Adipose tissue (tissue), 3 donors: ENCODE measurements around the gene PPM1H. TPM values are rescaled to one million over a fixed set of nuclear protein-coding genes. Genes with fewer than 3 reads are reported as not detected.

Experiments
- H3K27ac ChIP-seq: one replicate; pipeline ENCODE4 v1.5.1; 2013; ENCODE audit warnings: low read depth, low read length
- WGBS, 3 donors: extraction: QIAGEN DNeasy Blood & Tissue Kit; methylation state at CpG; one replicate each; pipeline ENCODE4 v1.1.7; 2013; 5-methylcytosine and 5-hydroxymethylcytosine counted together
- polyA plus RNA-seq, 3 donors: library from polyadenylated mRNA; stranded (reverse); fragments of 200-250 nt; gene quantifications; one replicate each; pipeline ENCODE4 v1.2.3, GENCODE V29; 2013
- donor health status: healthy with polysubstance abuse.
- donor health status: Bipolar disorder and iron deficiency.
- donor health status: healthy.

PPM1H gene
- polyA plus RNA-seq, 3 donors, result 0.56 to 1.9 (median 1.5) TPM

GRCh38 chr12:62694632-62695031, 240.3 kb downstream of the PPM1H start:
- H3K27ac ChIP-seq, result no peak overlapping the region
- WGBS, 3 donors, result 95 to 96% (median 96%) methylated on average over 3 of the region's 3 CpGs

- WGBS, 3 donors, result 76 to 92% (median 91%) methylated on average over 3 of the region's 3 CpGs
- no peak overlapping the region for H3K27ac ChIP-seq
These were observed 240.8 kb downstream of the PPM1H start for GRCh38 chr12:62694116-62694515.

GRCh38 chr12:62693376-62694050, 241.4 kb downstream of the PPM1H start:
- H3K27ac ChIP-seq, result no peak overlapping the region
- 77 to 88% (median 87%) methylated on average over 15 of the region's 15 CpGs for WGBS, 3 donors

- no peak overlapping the region for H3K27ac ChIP-seq
- WGBS, 3 donors, result 78 to 82% (median 81%) methylated on average over 7 of the region's 7 CpGs
These were observed 242.1 kb downstream of the PPM1H start for GRCh38 chr12:62692884-62693283.

GRCh38 chr12:62691309-62691708, 243.6 kb downstream of the PPM1H start:
- WGBS, 3 donors, result 92 to 96% (median 94%) methylated on average over 3 of the region's 3 CpGs

DNA sequence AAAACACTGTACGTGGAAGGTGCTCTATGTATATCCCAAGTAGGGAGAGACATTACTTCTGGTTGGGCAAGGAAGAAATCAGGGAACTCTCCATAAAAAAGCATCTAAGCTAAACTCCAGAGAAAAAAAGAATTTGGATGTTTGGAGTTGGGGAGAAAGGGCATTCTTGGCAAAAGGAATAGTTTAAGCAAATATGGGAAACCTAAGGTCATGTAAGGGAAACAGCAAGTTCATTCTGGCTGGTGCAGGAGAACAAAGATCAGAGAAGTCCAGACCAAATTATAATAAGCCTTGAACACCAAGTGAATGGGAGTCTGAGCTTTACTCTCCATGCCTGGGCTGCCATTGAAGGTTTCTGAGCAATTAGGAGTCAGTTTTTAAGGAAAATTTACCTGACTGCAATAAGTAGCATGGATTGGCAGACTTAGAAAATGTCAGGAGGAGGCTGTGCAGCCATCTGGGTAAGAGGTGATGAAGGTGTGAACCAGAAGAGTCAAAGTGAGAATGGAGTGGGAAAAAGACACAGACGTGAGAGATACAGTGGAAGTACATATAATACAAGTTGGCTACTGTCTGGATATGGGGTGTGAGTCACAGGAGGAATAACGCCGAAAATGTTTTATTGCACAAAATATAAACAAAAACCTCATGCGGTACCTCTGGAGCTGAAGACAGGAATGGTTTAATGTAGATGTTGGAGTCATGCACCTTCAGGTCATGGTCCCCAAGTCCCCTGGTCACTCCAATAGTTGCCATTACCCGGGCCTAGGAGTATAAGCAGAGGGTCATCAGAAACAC, 245.7 kb downstream of the PPM1H start:
- H3K27ac ChIP-seq, result no peak overlapping the region
- WGBS, 3 donors, result 89 to 93% (median 92%) methylated on average over 6 of the region's 6 CpGs

More at GRCh38 chr12:62691309-62691708, 243.6 kb downstream of the PPM1H start:
- no peak overlapping the region for H3K27ac ChIP-seq

DNA sequence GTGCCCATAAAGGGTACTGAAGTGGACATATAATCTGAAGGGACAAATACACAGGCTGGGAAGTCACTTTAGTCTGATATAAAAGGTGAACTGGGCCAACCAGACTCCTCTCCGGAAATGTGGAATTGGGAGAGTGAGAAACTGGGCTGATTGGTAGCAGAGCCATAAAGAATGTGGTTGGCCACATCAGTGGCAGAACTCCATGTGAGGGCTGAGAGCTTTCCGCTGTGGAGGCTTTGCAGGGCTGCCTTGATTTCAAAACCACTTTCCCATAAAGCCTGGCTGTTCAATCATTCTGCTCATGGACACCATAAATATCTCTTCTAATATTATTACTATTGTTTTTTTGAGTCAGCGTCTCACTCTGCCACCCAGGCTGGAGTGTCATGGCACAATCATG, 248.0 kb downstream of the PPM1H start:
- 82 to 97% (median 89%) methylated on average over 3 of the region's 3 CpGs for WGBS, 3 donors
- H3K27ac ChIP-seq, result no peak overlapping the region

DNA sequence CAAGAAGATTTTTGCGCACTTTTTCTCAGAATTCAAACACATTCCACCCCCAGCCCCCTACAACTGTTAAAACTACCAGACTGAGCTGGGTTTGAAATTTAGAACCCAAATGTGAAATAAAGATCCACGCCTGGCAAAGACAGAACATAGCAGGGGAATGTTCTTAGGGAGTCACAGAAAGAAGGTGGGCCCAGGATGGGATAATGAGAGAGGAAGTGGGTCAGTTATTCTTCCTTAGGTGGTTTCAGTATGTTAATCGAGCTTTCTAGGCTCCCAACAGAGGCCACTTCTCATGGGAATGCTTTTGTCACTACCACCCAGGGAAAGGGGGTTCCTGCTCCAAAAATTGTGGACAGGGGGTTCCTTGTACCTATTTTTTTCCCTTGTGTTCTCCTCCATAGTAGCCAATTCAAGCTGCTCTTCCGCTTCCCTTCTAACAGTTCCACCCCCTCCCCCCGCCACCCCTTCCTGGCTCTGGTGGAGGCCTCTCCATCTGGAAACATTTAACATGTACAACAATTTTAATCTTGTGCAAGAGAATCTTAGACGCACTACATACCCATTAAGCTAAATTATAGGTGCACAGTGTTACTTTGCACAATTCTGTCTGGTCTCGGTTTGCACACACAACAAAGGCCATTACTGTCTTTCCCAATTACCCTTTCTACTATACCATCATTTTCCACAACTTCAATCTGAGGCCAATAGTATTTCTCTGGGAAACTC, 250.2 kb downstream of the PPM1H start:
- 61 to 88% (median 69%) methylated on average over 7 of the region's 7 CpGs for WGBS, 3 donors
- no peak overlapping the region for H3K27ac ChIP-seq

DNA sequence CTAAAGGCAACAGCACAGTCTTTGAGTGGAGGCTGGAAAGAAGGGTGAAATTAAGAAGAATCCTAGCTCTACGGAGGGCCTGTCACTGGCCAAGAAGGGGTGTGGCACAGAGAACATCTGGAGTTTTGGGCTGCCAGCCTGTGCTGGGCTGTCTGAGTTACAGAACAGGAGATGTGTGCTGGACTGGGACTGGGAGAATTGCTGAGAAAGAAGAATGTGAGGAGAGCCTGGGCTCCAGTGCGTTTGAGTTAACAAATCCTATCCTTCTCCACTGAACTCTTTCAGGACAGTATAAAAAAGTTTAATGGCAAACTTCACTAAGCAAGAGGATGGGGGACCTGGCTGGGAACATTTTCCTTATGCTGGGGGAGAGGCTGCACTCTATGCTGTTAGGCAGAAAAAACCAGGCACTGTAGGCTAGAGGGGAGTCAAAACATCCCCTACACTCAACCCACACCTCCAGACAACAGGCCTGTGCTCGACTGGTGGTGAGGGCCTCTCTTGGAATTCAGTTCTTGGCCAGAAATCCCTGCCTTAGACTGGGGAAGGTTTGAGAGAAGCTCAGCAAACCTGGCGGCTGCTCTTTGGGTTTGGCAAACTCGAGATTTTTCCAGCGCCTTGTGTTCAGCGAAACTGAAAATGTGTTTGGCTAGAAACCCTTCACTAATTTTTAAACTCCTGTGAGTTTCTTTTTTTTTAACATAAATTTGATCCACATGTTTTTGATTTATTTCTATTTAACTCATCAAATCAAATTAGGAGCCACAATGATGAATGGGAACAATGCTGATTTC, 251.0 kb downstream of the PPM1H start:
- 57 to 73% (median 57%) methylated on average over 7 of the region's 7 CpGs for WGBS, 3 donors
- no peak overlapping the region for H3K27ac ChIP-seq

DNA sequence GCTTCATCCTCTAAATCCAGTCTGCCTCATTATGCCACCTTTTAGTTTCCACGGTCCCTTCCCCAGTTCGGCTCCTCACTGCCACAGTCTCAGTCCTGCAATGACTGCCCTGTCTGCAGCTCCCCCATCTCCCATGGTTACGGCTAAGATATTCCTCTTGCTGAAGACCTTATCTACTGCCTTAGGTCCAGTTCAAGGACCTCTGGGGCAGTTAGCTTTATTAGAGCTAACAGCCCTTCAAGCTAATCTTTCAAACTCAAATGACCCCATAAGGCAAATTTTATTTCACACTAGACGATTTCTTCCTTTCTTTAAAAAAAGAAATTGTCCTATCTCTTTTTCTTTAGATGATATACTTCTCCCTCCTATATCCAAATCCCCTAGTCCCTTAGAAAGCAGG, 253.6 kb downstream of the PPM1H start:
- WGBS, 3 donors, result 88 to 93% (median 92%) methylated on average over 4 of the region's 4 CpGs
- no peak overlapping the region for H3K27ac ChIP-seq

DNA sequence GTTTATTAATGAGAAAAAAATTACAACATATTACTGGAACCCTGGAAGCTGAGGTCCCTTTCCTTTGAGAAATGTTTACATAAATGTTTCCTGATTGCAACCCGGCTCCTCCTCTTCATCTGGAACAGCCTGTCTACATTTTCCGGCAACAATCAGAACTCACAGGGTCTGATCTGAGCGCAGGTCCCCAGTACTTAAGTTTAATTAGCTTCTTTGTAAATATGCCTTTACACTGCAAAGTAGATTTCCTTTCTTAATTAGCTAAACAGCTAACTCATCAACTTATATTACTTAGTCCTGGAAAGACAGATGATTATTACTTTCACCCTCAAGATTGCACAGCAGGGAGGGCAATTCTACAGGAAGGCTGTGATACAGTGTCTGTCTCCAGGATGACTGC, 255.3 kb downstream of the PPM1H start:
- WGBS, 3 donors, result 64 to 88% (median 74%) methylated on average over 3 of the region's 3 CpGs

DNA sequence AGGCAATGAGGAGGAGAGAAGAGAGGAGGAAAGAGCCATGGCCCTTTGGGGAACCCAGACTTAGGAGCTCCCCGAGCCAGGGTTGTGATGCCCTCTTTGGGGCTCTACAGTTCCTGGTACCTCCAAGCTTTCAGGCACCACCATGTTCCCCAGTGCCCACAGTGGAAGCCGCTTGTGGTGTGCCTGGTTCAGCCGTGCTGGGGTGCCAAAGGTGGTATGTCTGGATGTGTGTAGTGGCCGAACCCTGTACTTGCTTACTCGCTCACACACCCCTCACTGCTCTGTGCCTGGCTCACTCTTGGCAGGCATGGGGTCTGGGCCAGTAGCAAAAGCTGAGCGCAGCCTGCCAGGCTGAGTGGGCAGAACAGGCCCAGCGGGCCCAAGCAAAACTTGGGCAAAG, 257.6 kb downstream of the PPM1H start:
- 88 to 97% (median 92%) methylated on average over 7 of the region's 7 CpGs for WGBS, 3 donors
- H3K27ac ChIP-seq, result no peak overlapping the region

More for the DNA sequence above, 255.3 kb downstream of the PPM1H start:
- H3K27ac ChIP-seq, result no peak overlapping the region

- WGBS, 3 donors, result 96 to 100% (median 97%) methylated on average over 11 of the region's 11 CpGs
- no peak overlapping the region for H3K27ac ChIP-seq
These were observed 258.2 kb downstream of the PPM1H start for GRCh38 chr12:62676521-62677307.

DNA sequence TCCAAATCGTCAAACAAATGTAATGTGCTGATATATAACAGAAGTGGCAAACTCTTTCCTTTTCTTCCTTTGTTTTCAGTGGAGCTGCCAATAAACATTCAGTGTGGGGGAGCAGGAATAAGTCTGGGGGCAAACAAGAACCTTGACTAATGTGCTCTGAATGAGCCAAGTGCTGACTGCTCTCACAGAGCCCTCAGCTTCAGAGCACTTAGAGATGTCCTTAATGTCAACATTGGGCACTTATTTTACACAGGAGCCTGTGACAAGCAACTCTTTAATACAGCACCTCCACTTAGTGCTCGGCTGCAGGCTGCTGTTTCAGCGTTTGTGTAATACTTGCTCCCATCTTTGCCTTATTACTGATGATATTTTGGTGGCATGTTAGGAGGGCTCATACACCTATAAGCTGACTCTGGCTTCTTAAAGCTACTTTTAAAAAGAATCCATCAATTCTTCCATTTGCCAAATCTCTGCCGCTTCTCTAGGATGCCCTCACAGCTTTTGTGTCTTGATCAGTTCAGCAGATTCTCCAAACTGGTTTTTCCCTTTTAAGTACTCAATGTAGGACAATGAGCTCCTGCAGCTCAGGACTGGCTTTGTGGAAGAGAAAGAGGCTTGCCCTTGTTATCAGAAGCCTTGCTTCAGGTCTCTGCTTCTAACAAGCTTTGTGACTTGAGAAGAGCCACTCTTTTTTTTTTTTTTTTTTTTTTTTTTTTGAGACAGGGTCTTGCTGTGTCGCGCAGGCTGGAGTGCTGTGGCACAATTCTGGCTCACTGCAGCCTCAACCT, 261.7 kb downstream of the PPM1H start:
- no peak overlapping the region for H3K27ac ChIP-seq
- WGBS, 3 donors, result 86 to 93% (median 87%) methylated on average over 6 of the region's 6 CpGs

DNA sequence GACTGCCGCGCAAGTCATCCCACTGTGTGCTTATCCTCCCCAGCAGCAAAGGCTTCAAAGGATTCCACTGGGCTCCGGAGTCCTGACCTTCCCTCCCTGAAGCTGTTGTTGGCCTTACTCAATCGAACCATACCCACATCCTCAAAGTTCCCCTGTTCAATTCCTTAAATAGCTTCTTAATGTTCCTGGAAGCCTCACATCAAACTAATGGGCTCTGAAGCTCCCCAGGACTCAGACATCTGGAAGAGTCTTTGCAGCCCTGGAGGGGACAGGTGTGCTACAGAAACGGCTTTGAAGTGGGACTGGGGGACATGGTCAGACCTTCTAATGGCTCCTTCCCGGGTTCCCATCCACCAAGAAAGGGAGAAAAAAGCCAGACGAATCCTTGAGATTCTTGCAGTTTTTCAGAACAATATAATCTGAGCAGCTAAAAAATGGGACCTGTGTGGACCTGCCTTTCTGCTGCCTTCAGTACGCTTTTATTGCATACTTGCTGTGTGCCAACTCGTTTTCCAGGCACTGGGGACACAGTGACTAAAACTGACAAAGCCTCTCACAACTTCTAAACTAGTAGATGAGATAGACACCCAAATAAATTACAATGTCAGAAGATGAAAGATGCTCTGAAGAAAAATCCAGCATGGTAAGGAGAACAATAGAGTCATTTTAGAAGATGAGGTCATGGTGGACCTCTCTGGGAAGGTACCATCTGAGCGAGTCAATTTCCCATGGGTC, 263.8 kb downstream of the PPM1H start:
- WGBS, 3 donors, result 81 to 90% (median 87%) methylated on average over 10 of the region's 10 CpGs
- no peak overlapping the region for H3K27ac ChIP-seq

DNA sequence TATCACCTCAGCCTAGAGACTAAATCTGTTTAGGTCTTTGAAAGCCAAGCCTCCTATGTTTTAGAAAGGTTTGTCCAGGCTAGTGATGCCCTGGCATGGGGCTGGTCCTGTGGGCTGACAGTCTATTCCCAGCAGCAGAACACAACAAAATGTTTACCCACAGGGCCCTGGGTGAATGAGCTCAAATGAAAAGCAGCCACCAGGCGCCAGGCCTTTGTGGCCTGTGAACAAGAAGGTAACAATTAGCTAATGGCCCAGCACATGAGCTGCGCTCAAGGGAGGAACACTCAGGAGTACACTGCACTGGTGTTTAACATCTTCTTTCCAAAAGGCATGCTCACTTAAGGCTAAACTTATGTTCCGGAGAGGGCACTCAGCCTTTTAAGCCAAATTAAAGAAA, 266.2 kb downstream of the PPM1H start:
- whole genome bisulfite sequencing, 3 donors, result 95 to 99% (median 98%) methylated on average over 3 of the region's 3 CpGs

More for the DNA sequence above, 266.2 kb downstream of the PPM1H start:
- no peak overlapping the region for H3K27ac ChIP-seq
